ENCODE results near the gene PDHX.
"Not testable (repeated sequence)": the region's sequence is repeated elsewhere in the genome, so short reads cannot be mapped to it uniquely, and the experiment has no call there.

Gene PDHX

DNA sequence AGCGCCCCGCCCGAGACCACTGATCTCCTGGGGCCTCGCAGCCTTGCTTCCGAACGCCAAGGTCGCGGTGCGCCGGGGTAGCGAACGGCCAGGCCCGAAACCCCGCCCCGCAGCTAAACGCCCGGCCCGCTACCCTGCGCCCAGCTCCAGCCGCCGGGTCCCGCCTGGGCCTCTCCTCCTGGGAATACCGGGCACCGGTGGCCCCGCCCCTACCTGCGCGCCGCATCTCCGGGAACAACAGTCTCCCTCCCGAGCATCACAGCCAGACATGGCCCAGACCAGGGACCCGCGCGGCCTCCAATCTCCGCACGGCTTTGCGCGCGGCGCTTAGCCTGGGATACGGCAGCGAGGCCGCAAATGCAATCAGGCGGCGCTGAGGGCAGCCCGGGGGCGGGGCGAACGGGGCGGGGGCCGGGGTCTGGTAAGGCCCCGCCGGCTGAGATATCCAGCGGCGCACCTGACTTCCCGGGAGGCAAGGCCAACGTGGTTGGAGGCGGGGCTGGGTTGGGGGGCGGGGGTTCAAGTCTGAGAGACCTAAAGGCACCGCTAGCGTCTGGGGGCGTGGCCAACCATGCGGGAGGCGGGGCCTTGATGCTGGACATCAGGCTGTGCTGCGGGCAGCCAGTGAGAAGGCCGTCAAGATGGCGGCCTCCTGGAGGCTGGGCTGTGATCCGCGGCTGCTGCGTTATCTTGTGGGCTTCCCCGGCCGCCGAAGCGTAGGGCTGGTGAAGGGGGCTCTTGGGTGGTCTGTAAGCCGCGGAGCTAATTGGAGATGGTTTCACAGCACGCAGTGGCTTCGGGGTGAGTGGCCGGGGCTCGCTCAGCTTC, at the start of gene PDHX, which contains the start of gene APIP:
Gene PDHX (plus strand): TSS at position 604 of the 828 bp plus-strand sequence. CDS start 38 bp downstream, at position 642.
Gene APIP (minus strand): TSS at position 365 of the 828 bp plus-strand sequence. CDS start 95 bp downstream, at position 270.
- peak; percentile 93 to 95 for DNase-seq

DNA sequence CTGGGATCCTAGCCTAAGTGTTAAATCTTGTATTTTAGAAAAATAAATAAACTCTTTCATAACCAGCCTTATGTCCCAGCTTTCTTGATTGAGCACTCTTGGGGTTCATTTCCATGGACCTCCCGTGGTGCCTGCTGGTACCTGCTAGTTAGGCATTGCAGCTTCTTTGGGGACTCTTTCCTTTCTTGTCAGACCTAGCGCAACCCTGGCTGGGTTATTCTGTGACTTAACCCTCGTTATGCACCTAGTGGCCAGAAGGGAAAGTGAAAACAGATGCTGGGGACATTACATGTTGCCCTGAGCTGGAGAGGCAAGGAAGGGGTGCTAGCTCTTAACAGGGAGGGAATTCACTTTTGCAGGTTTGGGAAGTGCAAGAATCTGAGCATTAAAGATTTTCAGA, 47.0 kb upstream of the PDHX start:
- peak in 1 of 2 experiments; percentile 7 for DNase-seq

DNA sequence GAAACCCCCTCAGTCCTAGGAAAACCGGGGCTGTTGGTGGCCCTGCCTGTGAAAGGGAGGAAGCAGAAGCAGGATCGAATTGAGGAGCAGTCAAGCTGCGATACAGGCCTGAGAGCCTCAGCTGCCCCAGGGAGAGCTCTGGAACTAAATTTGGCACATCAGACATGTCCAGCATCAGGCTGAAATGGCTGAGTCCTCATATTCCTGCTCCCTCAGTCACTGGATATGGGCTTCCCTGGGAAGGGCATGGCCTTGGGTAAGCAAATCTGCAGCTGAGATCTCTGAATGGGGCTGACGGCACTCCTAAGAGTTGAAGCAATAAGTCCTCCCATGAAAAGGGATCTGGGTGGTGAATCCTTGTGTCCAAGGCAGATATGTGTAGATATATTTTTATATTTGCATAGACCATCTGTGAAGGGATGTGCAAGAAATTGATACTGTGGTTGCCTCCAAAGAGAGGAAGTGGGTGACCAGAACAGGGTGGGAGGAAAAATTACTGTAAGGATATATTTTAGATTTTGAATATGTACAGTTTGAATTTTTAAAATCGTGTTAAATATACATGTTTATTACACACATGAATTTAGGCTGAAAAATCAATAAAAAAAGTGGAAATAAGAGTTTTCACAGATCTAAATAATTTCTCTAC, 45.7 kb upstream of the PDHX start:
- DNase-seq: no peak

DNA sequence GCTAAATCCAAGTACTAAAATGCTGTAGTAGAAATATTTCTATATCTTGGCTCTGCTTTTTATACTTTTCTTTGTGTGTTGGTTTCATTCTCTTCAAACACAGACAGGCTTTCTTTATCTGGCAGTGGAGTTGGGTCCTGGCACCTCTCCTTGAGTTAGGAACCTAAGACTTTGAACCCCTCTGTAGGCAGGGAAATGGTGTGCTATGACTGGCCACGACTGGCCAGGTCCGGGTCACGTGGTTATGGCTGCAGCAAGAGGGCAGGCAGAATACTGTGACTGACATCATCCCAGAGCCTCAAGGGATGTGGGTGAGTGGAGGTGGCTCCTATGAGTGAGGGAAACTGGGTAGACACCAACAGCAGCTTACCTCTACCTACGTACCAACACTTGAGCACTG, 42.2 kb upstream of the PDHX start:
- DNase-seq: no peak

DNA sequence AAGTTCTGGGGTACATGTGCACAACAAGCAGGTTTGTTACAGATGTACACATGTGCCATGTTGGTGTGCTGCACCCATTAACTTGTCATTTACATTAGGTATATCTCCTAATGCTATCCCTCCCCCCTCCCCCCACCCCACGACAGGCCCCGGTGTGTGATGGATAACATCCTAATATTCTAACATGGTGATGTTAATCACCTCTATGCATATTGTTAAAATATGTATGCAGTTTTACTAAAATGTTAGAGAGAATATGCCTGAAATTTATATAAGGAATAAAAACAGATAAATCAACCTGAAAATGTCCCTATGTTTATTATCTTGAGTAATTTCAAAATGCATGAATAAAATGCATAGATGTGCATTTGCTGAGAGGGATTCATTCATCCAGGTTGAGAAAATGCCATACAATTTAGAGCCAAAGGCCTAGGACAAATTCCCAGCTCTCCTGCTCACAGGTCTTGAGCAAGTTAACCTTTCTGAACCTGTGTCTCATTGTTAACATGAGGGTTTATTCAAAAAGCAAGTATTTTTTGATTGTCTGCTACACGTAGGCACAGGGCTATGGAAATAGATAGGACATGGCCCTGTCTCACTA, 38.9 kb upstream of the PDHX start:
- DNase-seq: no peak

DNA sequence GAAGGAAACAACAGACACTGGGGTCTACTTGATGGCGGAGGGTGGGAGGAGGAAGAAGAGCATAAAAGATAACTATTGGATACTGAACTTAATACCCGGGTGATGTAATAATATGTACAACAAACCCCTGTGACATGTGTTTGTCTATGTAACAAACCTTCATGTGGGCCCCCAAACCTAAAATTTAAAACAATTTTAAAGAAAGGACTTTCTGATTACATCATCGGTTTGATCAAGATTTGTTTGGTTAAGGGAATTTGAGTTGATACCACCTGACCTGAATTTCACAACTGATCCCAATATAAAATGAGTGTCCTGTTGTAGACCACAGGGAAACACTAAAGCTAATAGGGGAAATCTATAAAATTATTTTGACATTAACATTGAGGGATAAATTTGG, 34.5 kb upstream of the PDHX start:
- no peak for DNase-seq

DNA sequence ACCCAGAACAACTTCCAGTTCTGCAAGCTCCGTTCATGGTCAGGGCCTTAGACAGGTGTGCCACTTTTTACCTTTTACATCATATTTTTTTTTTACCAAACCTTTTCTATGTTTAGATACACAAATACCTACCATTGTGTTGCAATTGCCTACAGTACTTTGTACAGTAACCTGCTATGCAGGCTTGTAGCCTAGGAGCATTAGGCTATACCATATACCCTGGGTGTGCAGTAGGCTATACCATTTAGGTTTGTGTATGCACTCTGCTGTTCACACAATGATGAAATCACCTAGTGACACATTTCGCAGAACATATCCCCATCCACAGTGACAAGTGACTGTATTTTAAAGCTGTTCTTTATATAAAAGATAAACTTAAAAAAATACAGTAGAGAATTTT, 29.8 kb upstream of the PDHX start:
- DNase-seq: no peak

DNA sequence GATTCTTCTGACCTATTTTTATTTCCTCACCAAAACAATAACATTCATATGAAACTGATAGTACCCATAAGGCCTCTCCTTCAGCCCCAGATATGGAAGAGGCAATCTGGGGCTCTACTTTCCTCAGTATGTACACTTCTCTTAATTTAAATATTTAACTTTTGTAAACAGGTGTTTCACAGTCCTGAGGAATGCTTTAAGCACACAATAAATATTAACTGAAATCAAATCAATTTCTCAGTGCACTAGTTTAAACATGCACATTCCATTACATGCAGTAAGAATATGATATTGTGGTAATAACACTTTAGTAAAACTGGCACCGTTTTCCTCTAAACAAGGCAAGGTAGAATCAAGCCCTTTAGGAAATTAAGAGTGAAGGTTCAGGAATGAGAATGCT, 29.2 kb upstream of the PDHX start:
- no peak for DNase-seq

DNA sequence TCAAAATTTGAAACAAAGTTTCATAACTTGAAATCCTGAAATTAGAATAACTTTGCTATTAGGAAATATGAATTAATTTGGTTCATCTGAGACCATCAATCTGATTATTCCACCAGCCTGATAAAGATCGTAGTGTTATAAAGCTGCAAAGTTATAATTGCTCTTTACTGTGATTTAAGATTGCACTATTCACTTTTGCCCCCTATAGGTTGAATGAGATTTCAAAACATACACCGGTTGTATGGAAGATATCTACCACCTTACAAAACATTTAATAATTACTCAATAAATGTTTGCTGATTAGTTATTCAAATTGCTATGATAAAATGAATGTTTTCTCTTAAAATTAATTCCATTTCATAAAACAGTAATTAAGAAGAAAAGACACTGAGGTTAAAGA, 26.3 kb upstream of the PDHX start:
- peak in 1 of 2 experiments; percentile 17 for DNase-seq

DNA sequence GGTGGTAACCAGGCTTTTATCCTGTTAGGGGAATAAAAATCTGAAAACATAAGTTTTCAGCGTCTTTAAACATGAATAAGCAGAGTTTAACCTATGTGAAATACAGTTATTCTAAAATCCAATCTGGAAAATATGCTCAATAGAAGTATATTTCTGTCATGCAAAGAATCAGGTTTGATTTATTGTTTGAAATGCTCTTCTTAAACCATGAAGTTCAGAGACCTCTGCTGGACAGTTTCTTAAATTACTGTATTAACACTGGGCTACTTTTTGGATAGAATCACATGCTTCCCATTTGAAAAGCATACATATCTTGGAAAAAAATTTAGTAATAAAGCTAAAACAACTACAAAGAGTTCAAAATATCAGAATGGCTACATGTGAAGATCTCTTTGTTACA, 25.6 kb upstream of the PDHX start:
- DNase-seq: peak in 1 of 2 experiments; percentile 60

DNA sequence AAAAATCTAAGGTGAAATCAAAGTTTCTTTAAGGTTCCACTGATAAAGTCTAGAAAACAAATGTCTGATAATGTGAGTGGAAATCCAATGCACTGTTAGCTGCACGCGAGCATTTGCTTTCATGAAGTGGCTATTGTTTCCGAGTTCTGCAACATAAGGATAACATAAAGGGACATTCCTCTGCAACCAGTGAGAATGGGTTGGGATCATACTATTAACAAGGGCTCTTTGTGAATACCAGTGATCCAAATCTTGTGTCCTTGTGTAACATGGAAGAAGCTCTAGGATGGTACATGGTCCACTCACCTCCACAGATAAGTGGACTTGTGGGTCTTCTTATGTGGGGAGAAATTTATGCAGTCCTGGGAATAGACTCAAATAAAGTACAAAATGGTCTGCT, 24.8 kb upstream of the PDHX start:
- DNase-seq: no peak

DNA sequence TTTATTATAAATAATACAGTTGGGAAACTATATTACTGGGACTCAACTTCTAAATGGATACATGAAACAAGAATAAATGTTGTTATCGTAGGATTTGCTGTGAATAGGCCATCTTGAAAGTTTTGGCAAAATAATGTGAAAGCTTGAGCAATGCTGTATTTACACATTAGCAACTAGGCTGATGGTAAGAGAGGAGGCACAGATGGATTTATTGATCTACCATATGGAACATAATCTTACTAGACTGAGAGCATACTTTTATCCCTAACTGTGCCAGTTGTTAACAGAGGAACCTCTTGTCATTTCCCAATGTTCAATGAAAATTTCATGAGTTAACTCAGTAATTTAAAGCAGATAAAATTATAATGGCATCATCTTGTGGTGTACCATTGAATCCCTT, 23.0 kb upstream of the PDHX start:
- no peak for DNase-seq

DNA sequence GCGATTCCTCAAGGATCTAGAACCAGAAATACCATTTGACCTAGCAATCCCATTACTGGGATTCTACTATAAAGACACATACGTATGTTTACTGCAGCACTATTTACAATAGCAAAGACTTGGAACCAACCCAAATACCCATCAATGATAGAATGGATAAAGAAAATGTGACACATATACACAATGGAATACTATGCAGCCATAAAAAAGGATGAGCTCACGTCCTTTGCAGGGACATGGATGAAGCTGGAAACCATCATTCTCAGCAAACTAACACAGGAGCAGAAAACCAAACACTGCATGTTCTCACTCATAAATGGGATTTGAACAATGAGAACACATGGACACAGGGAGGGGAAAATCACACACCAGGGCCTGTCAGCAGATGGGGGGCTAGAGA, 20.2 kb upstream of the PDHX start:
- not testable (repeated sequence) for DNase-seq

DNA sequence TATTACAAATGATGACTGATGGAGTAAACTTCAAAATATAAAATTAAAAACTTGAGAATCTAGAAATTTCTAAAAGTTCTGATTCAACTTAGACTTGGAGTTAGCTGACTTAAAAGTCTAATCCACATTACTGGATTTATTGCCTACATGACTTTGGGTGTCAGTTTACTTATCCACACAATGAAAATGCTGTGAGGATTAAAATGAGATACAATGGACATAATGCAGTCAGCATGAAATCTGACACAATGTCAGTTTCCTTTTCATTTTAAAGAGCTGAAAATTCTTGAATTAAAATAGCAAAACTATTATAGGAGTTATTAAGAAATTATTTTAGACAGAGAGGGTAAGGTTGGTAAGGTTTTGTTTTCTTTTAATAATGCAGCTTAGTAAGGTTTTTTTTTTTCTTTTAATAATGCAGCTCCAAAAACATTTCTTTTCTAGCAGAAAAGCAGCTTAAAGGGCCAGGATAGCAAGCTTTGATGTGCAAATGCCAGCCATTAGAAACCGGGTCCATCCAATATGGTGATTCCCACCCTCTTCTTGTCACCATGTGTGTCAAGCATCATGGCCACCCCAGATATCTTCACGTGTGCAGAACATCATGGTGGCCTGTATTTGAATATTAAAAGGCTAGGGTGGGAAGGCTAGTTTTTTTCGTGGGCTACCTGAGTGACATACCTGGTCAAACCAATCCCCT, 19.1 kb upstream of the PDHX start:
- DNase-seq: no peak

DNA sequence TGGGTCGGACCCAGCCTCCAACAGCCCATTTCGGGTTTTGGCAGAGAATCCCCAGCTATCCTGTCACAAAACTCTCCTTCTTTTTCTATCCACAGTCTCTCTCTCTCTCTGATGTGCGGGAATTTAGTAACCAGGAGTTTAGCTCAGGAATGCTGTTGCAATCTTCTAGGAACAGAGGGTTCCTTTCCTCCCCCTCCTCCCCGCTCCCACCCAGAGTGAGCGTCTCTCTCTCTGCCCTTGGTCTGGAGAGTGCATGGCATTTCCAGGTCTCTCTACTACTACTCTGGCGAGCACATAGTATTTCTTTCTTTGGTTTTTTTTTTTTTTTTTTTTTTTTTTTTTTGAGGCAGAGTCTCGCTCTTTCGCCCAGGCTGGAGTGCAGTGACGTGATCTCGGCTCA, 17.9 kb upstream of the PDHX start:
- DNase-seq: no peak

DNA sequence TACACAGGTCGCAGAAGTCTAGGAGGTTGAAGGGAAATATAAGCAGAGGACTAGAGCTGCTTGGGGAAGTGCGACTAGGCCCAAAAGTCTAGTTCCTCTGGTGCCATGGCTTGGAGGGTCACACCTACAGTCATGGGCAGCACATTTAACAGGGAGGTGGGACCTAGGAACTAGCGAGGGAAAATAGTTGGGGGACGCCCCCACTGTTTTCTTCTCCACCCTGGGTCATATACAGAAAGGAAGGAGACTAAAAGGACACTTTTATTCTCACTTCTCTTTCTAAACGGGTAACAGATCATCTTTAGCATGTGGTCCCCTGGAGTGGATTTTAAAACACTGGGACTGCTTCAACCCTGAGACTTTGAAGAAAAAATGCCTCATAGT, 16.8 kb upstream of the PDHX start:
- DNase-seq: no peak

DNA sequence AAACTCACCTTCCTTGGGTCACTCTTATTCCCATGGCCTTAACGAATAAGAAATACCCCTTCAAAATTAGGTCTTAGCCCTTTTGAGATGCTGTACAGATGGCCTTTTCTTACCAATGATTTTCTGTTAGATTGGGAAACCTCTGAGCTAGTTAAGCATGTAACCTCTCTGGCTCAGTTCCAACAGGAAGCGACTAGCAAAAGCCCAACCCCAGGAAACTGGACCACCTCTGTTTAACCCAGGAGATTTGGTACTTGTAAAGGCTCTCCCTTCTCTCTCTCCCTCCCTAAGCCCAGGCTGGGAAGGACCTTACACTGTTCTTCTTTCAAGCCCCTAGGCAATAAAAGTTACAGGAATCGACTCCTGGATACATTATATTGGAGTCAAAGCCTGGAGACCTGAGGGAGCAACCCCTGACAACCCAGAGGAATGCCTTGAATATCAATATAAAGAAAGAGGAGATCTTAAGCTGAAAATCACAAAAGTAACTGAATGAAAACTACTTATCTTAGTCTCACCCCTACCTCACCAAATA, 11.9 kb upstream of the PDHX start:
- DNase-seq: no peak

DNA sequence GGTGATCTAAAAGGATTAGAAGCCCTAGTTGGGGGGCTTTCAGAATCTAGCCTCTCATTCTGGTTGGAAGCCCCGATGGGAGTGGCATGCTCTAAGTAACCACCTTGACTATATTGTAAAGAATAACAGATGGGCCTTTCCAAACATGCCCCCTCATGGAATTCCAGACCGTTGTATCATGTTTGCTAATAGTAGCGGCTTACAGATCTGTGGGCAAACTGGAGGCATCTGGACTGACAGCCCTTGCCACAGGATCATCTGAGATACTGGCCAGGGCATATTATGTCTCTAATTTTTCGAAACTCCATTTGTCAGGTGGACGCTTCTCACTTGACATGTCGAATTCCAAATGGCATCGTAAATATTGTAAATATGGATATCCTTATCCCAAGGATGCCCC, 10.8 kb upstream of the PDHX start:
- DNase-seq: no peak

DNA sequence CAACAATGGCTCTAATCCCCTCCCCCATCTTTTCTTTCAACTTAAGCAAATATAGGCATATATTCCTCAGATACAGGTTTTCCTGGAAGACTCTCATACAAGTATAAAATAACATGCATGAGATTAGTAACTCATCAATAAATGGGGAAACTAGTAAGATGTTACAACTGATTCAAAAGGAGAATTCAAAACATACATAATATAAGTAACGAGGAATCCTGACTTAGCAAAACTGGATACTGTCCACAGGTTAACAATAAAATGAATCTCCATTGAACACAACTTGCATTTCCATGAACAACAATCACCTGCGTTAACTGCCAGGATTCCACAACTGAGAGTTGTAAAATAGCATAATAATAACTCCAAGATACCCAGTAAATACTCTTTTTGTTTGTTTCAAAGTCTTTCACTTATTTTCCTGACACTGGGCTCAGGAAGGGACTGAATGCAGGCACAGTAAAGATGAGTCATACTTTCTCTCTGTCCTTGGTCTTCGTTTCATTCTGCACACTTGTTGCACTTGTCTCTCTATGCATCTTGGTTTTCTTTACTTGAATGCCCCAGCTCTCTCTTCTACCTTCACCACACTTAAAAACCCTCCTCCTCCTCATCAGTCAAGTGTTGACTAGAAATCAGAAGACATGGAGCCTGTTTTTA, 8.4 kb upstream of the PDHX start:
- no peak for DNase-seq

DNA sequence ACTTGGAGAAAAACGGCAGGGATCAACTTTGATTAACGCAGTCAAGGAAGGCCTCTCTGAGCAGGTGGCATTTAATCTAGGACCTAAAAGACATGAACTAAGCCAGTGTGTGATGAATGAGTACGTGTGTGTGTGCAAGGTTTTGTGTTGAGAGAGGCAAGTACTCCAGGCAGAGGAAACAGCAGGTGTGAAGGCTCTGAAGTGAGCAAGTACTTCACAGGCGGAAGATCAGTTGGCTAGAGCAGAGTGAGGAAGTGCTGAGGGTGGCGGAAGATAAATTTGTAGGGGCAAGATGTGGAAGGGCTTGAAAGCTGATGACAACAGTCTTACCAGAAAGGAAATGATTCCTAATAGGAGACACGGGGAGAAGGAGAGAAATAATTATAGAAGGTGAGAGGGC, 7.0 kb upstream of the PDHX start:
- DNase-seq: no peak

DNA sequence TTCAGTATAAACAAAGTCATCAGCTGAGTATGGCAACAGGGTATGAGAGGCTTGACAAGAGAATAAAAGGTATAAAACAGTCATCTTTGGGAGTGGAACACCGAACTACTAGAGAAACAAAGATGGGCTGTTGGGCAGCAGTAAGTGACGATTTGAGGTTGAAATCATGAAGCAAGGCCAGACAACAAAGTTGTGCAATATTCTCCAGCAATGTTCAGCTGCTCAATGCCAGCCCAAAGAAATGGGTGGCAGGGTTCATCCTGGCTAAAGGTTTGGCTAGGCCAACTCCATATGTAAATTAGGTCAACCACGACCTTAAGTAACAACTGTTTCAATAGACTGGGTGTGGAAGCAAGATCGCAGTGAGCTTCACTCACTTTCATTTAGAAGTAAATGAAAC, 6.5 kb upstream of the PDHX start:
- DNase-seq: no peak

DNA sequence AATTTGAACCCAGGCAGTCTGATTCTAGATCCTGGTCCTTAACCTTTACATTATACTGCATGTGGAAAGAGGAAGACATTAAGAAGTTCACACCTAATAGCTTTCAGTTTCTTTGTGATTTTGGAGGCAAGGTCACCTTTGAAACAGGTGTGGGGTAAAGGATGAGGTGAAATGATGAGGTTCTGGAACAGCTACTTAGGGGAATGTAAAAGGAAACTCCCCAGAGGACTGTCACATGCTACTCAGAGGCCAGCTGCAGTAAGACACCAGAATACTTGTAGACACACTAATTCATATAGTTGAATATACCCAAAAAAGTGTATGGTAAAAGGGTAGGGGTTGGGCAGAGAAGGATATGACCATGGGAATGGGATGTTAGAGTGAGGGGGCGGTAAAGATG, 5.6 kb upstream of the PDHX start:
- no peak for DNase-seq

DNA sequence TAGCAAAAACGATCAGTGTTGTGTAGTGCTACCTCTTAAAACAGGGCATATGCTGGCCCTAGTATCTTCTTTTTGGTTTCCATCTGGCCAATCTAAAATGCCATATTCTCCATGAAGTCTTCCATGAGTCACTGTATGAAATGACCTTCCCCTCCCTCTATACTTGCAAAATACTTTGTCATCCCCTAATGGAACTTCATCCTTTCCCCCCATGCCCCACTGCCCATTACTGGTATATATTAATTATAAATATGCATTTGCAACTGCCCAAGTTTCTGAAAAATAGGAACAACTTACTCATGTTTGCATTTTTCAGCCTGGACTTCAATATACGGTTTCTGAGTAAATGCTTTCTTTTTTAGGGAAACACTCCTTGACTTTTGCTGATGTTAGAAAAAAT, 4.7 kb upstream of the PDHX start:
- no peak for DNase-seq

All from SW 1271 (cell line).